Lower lobe of right lung (tissue), 2 donors: Measurements from ENCODE around the gene AFAP1. TPM values are rescaled to one million over a fixed set of nuclear protein-coding genes. Genes with fewer than 3 reads are reported as not detected.

Experiments
- ATAC-seq, 2 donors: fragments of 200-7000 bp; cut with Tn5 transposase; one replicate each; pipeline ENCODE4 v1.9.1; 2020 to 2022; ENCODE audit warnings: mild to moderate bottlenecking in 2 of 2, moderate library complexity in 2 of 2
- DNase-seq: peaks from one replicate; pipeline ENCODE4 v3.0.0-alpha.2; 2020
- H3K27ac ChIP-seq: fragments of 200-600 bp; one replicate; pipeline ENCODE4 v1.8.0; 2022
- H3K27me3 ChIP-seq: fragments of 200-600 bp; one replicate; pipeline ENCODE4 v1.8.0; 2022; ENCODE audit warnings: low read depth
- H3K36me3 ChIP-seq: fragments of 200-600 bp; one replicate; pipeline ENCODE4 v1.8.0; 2022; ENCODE audit warnings: mild to moderate bottlenecking
- H3K4me1 ChIP-seq: fragments of 200-600 bp; one replicate; pipeline ENCODE4 v1.8.0; 2022
- H3K4me3 ChIP-seq: fragments of 200-600 bp; one replicate; pipeline ENCODE4 v1.8.0; 2022; ENCODE audit warnings: mild to moderate bottlenecking
- H3K9me3 ChIP-seq: fragments of 200-600 bp; one replicate; pipeline ENCODE4 v1.8.0; 2022
- intact Hi-C: fragments of 100-400 bp; cut with DNase I; formaldehyde crosslinking; loops from one replicate; pipeline ENCODE4 v1.11.0; 2022
- total RNA-seq: library from RNA; stranded (reverse); fragmentation: NEBNext Ultra II Directional; extraction: Animal tissue kit (Norgen Biotek cat#: 25700); gene quantifications from one replicate; pipeline ENCODE4 v1.2.1, GENCODE V29; 2021
- TF ChIP-seq, protein P1 (sequence below): fragments of 200-600 bp; IDR thresholded peaks from one replicate; pipeline ENCODE4 v1.8.0; 2022; ENCODE audit warnings: antibody characterized with exemption, mild to moderate bottlenecking
- donor health status: DM: no; HTN: yes; CAD: no; lungs with severe emphysema.

AFAP1 gene
- total RNA-seq, 1 donor from 2014 or later: 21.0 TPM

DNA sequence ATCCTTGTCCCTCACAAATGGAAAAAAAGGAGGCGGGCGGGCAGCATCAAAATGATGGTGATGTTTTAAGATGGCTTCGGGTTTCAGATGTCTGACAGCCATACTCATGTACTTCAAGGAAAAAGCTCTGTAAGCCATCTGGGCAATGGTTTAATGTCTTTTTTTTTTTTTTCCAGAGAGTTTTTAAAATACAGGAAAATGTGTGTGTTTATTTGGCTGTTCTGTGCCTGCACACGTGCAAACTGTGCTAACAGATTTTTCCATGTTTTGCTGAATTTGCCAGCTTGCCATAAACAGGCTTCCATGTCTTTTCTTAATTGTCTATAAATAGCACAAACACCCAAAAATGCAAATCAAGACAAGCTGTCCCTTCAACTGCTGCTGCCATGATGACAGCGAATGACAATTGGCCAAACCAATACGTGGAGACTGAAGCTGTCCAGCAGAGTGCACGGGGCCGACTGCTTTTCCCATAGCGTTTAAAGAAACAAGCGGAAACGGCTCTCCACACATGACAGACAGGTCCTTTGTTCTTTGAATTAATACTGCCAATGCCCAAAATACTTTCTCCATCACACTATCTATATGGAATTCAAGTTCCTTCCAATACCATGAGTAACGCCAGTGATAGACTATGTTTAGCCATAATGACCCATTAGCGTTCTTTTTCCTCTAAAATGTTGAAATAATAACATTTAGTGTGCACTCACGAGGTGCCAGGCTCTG lies 35.7 kb downstream of the AFAP1 start:
- ATAC-seq: no peak
- Histone ChIP-seq H3K9me3 (no peaks in the 10 kb centered on the region), H3K27me3 (no peaks in the 10 kb centered on the region), H3K4me3 (no peak overlapping the region), H3K36me3 (no peaks in the 10 kb centered on the region), H3K4me1 (peaks cover 5% of the 10 kb centered on the region), H3K27ac (no peak overlapping the region)
- TF ChIP-seq, protein P1, sequence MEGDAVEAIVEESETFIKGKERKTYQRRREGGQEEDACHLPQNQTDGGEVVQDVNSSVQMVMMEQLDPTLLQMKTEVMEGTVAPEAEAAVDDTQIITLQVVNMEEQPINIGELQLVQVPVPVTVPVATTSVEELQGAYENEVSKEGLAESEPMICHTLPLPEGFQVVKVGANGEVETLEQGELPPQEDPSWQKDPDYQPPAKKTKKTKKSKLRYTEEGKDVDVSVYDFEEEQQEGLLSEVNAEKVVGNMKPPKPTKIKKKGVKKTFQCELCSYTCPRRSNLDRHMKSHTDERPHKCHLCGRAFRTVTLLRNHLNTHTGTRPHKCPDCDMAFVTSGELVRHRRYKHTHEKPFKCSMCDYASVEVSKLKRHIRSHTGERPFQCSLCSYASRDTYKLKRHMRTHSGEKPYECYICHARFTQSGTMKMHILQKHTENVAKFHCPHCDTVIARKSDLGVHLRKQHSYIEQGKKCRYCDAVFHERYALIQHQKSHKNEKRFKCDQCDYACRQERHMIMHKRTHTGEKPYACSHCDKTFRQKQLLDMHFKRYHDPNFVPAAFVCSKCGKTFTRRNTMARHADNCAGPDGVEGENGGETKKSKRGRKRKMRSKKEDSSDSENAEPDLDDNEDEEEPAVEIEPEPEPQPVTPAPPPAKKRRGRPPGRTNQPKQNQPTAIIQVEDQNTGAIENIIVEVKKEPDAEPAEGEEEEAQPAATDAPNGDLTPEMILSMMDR: no peak
- intact Hi-C loops: no loop called here
- DNase-seq: no peak

DNA sequence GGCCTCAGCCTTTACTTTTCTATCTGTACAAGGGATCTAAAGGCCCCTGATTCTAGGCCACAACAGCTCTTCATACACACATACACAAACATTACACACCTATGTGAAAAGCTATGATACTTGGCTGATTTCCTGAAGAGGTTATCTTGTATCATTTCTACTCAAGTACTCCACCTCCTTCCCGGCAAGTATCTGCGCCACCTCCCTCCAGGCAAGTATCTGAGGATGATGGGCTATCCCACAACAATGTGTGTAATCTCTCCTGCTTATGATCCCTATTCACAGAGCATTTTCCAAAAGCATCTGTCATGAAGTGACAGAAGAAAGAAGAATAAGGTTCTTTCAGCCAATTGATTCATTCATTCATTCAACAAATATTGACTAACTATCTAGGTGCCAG lies 36.8 kb downstream of the AFAP1 start:
- no peak overlapping the region for H3K27ac ChIP-seq
- H3K4me3 ChIP-seq: no peak overlapping the region
- H3K4me1 ChIP-seq: no peaks in the 10 kb centered on the region
- H3K27me3 ChIP-seq: no peaks in the 10 kb centered on the region
- intact Hi-C loops: no loop called here
- no peaks in the 10 kb centered on the region for H3K9me3 ChIP-seq
- no peaks in the 10 kb centered on the region for H3K36me3 ChIP-seq
- no peak for ATAC-seq
- TF ChIP-seq, protein P1: no peak
- no peak for DNase-seq

DNA sequence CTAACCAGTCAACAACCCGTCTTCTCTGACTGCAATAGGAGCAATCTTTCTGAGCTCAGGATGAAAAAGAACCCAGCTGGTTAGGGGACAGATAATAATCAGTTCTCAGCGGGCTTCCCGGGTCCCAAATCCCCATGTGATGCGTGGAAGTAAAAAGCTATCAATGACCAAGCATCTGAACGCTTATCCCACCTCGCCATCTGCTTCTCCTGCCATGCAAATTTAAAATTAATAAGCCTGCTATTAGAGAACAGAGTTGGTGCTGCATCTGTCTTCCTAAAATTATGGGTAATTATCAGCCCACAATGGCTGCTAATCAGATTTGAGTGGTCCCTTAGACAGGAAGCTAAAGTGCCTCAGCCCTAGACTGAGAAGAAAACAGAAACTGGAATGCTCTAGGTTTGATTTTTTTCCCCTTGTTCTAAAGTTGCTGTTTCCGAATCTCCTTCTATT lies 37.5 kb downstream of the AFAP1 start:
- intact Hi-C loops: no loop called here
- no peak for ATAC-seq
- no peaks in the 10 kb centered on the region for H3K36me3 ChIP-seq
- no peak overlapping the region for H3K27ac ChIP-seq
- H3K4me1 ChIP-seq: no peaks in the 10 kb centered on the region
- TF ChIP-seq, protein P1: no peak
- no peak overlapping the region for H3K4me3 ChIP-seq
- no peak for DNase-seq
- H3K9me3 ChIP-seq: no peaks in the 10 kb centered on the region
- no peaks in the 10 kb centered on the region for H3K27me3 ChIP-seq

DNA sequence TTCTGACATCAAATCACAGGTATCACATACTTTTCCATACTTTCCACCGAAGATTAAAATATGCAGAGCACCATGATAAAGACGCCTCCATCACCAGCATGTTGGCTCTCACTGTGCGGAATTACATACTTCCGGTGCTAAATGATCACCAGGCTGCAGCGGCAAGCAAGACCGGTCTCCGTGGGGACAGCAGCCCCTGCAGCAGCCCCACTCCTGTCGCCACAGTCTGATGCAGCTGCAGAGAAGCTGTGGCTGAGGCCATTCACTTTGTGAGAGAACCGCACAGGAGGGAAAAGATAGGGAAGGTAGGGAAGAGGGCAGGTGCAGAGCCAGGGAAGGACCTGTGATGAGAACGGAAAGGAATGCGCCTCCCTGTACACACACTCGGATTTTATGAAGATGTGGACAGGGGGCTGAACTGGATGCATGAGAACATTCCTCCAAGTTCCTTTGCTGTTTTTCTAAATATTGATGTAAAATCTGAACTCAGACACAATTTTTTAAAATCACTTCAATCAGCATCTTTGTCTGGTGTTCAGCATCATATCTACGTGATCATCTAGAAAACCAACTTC lies 38.3 kb downstream of the AFAP1 start:
- intact Hi-C loops: no loop called here
- Histone ChIP-seq H3K4me3 (no peak overlapping the region), H3K27me3 (no peaks in the 10 kb centered on the region), H3K9me3 (no peaks in the 10 kb centered on the region), H3K27ac (no peak overlapping the region), H3K36me3 (no peaks in the 10 kb centered on the region), H3K4me1 (no peaks in the 10 kb centered on the region)
- TF ChIP-seq, protein P1: no peak
- DNase-seq (no peak), ATAC-seq (no peak)

DNA sequence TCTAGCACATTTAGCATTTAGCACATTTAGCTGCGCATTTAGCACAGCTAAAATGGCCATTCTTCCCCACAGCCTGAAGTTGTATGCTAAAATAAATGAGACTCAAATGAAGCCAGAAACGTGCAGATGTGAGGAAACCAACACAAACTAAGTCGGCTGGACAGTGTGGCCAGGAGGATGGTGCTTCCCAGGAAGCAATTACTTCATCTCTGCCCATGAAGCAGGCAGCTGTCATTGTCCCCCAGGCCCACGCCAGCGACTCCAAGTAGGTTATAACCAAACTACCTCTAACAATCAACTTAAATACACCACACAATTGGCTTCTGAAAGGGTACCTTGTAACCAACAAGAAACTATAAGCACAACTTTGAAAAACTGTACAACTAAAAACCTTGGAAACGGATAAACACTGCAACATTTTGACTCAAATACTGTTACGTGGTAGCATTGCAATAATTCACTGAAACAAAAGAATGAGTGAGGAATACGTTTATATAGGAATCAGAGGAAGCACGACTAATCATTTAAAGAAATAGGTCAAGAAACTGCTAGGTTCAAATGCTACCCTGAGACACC lies 39.2 kb downstream of the AFAP1 start:
- Histone ChIP-seq H3K4me1 (no peaks in the 10 kb centered on the region), H3K36me3 (no peaks in the 10 kb centered on the region), H3K9me3 (no peaks in the 10 kb centered on the region), H3K27ac (no peak overlapping the region), H3K27me3 (no peaks in the 10 kb centered on the region), H3K4me3 (no peak overlapping the region)
- no peak for DNase-seq
- no peak for ATAC-seq
- intact Hi-C loops: no loop called here
- TF ChIP-seq, protein P1: no peak
